ENCODE measurements around the gene ATAD3B.

The ATAD3B gene

GRCh38 chr1:1534401-1535154 lies 63.0 kb downstream of the ATAD3B start:
- POLR2A ChIA-PET (ENCODE audit: low non-redundant PET): no interaction called here
- no peak for DNase-seq (ENCODE audit: low spot score)
- CTCF ChIA-PET: no interaction called here
- no peak overlapping the region for H3K27ac ChIP-seq
- no peak for TF ChIP-seq CTCF (conservative IDR thresholded peaks at IDR 0.05; ENCODE audit: low read depth)

DNA sequence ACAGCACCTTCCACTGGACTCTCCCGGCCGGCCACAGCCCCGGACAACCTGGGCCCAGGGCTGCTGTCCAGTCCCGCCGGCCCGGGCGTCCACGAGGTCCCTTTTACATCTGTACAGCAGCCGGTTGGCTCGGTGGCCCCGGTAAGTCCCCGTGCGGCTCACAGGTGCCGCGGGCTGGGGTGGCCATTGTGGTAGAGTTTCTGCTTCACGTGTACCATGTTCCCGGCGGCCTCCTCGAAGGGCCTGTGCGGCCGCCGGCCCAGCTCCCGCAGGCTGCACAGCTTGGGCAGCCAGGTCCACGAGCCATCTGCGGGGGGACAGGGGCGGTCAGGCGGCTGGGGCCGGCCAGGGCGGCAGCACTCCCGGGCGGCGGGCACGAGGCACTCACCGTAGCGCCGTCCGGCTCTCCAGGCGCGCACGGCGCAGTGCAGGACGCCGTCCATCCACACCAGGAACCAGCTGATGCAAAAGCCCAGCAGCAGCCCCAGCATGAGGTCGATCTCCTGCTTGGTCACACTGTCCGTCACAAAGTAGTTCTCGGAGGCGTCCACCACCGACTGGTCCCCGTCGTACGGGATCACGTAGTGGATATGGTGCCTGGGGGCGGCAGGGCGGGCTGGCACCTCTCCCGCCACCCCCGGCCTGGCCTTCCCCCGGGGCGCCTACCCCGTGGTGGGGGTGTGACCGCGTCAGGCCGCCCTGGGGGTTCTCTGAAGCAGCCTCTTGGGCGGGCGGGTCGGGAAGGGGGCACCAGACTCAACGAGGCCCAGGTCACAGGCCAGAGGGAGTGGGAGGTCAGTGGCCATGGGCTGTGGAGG lies 63.8 kb downstream of the ATAD3B start:
- DNase-seq (ENCODE audit: low spot score): no peak

DNA sequence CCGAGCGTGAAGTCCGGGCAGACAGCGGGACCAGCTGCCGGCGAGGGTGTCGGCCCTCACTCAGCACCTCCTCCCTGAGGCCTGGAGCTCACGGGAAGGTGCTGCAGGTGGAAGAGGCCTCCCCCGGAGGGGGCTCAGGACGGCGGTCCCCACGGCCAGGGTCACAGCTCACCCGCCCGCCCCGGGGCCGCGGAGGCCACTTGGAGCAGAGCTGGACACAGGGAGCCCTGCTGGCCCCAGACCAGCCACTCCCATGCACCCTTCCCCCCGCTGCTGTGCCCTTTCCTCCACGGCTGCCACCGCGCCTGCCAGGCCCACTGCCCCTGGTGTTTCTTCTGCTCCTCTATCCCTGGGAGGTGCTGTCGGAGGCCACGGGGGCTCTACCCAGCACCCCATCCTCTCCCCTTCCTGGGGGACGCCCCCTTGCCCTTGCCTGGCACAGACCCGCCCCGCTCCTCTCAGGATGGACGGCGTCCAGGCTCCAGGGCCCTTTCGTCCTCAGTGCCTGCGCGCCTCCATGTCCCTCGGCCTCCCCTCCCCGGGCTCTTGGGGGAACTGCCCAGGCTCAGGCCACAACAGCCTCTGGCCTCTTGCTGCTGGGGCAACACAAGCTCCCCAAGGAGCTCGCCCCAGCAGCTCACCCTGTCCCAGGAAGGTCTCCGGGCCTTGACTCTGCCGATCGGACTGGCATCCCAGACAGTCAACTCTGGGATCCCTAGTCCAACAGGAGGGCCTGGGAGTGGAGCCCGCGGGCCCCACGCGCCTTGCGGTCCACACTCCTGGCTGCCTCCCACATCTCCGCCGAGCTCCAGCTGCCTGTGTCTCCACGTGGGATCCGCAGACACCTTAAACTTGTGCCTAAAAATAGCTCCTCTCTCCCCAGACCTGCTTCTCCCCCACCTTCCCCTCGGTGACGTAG lies 64.7 kb downstream of the ATAD3B start:
- DNase-seq (ENCODE audit: low spot score): no peak
- no peak for TF ChIP-seq CTCF (conservative IDR thresholded peaks at IDR 0.05; ENCODE audit: low read depth)
- no peak overlapping the region for H3K27ac ChIP-seq
- ChIA-PET CTCF (interaction anchor here (0.6 kb wide), 1 partner anchor 12 kb away, joined by 3 read pairs; no protein-coding TSS in a partner anchor), POLR2A (ENCODE audit: low non-redundant PET) (interaction anchor here (0.6 kb wide), 1 partner anchor 369 kb away, joined by 6 read pairs; no protein-coding TSS in a partner anchor)

More for the DNA sequence above, 63.8 kb downstream of the ATAD3B start:
- ChIA-PET CTCF (no interaction called here), POLR2A (ENCODE audit: low non-redundant PET) (no interaction called here)
- no peak overlapping the region for H3K27ac ChIP-seq
- no peak for TF ChIP-seq CTCF (conservative IDR thresholded peaks at IDR 0.05; ENCODE audit: low read depth)

- DNase-seq (ENCODE audit: low spot score): no peak
- H3K27ac ChIP-seq: no peak overlapping the region
- POLR2A ChIA-PET (ENCODE audit: low non-redundant PET): interaction anchor here (0.6 kb wide), 1 partner anchor 368 kb away, joined by 6 read pairs; no protein-coding TSS in a partner anchor
- CTCF ChIA-PET: interaction anchor here (0.6 kb wide), 1 partner anchor 13 kb away, joined by 3 read pairs; no protein-coding TSS in a partner anchor
- TF ChIP-seq CTCF (conservative IDR thresholded peaks at IDR 0.05; ENCODE audit: low read depth): no peak
These were observed 65.5 kb downstream of the ATAD3B start for GRCh38 chr1:1536938-1537546.

- no peak for TF ChIP-seq CTCF (conservative IDR thresholded peaks at IDR 0.05; ENCODE audit: low read depth)
- POLR2A ChIA-PET (ENCODE audit: low non-redundant PET): no interaction called here
- DNase-seq (ENCODE audit: low spot score): no peak
- CTCF ChIA-PET: no interaction called here
- H3K27ac ChIP-seq: no peak overlapping the region; the same call in 1 of the 2 replicates
These were observed 66.2 kb downstream of the ATAD3B start for GRCh38 chr1:1537626-1538250.

Measured in RWPE1 (cell line).